HG02759 (cell line): Measurements from ENCODE around the gene SLC19A1.

Experiments used
- ATAC-seq: cut with Tn5 transposase; IDR thresholded peaks from one replicate; pipeline ENCODE4 v1.9.1; 2021; ENCODE audit warnings: mild to moderate bottlenecking, moderate library complexity; ENCODE audit not compliant: unreplicated experiment

SLC19A1 gene

DNA sequence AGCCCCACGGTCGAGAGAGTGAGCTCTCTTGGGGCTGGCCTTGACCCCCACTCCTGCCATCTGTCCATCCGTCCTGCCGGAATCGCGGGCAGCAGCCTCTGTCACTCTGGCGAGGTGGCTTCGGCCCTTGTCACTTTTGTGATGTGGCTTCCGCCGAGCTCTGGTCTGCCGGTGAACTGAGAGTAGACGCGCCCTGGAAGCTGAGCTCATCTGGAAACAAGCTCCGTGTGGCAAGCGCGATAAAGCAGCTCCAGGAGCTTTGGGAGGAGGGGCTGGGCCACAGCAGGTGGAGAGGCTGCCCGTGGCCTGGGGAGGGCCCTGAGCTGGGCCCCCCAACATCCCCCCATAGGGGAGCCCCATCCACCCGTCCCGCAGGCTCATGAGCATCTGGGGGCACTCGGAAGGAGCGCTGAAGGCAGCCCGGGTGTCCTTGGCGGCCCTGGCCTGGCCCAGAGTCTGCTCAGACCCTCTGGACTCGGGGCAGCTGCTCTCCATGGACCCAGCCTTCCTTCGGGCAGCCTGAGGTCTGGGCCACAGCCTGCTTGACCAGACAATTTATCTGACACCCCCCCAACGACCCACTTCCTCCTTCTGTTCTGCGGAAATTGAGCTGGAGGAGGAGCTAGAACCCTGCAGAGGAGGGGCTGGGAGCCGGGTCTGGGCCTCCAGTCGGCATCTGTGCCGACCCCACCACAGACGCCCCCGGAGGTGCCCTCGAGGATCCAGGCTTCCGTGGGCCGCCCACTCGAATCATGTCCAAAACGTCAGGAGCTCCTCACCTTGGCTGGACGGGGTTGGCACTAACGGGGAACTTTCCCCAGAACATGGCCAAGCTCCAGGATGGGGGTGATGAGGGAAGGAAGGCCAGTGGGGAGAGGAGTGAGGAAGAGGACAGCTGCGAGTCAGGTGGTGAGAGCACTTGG lies 59.1 kb downstream of the SLC19A1 start:
- no peak for ATAC-seq

DNA sequence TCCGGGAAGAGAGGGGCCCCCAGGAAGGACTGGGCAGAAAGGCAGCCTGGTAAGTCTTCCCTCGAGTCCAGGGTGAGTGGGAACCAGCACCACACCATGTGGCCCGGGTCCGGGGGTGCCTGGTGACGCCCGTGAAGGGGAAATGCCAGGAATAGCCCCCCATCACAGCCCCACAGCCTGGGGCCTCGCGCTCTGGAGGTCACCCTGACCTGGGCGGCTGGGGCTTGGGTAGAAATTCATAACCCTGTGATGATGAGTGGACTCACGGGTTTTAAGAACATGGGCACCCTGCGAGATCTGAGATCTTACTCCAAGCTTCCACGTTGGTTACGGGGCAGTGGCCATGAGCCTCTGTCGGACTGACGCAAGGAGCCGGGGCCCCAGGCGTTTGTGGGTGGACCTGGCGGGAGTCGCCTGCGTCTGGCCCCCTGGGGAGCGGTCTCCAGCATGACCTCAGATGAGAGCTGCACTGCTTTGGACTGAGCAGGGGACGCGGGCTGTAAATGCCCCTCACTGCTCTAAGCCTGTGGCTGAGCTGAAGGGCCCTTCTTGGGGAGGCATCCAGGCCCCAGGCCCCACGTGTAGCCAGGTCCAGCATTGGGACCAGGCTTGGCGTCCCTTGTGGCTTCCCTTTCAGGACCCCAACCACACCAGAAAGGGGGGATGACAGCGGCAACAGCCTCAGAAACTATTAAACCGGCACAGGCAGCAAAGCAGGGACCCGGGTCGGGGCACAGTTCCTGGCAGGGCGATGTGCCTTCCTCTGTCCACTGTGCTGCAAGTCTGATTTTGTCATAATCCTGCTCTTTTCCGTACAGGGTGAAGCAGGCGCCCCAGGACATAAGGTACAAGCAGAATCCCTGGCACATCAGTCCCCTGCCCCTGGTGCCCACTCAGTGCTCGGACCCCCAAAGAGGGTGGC lies 60.0 kb downstream of the SLC19A1 start:
- no peak for ATAC-seq

DNA sequence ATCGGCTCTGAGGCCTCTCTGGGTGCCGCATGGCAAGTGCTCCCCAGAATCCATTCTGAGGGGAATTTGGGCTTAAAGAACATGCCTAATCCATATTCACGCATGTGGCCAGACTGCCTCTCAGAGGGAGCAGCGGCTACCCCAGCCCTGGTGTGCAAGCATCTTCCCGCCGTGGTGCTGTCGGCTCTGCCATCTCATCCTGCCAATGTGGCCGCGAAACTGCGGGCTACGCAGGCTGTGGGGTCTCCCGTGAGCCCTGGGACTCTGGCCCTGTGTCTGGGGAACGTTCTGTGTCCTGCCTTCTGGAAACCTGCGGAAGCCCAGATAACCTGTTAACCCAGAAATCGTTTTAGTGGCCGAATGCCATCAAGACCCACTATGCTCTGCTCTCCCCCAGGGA lies 60.7 kb downstream of the SLC19A1 start:
- no peak for ATAC-seq

DNA sequence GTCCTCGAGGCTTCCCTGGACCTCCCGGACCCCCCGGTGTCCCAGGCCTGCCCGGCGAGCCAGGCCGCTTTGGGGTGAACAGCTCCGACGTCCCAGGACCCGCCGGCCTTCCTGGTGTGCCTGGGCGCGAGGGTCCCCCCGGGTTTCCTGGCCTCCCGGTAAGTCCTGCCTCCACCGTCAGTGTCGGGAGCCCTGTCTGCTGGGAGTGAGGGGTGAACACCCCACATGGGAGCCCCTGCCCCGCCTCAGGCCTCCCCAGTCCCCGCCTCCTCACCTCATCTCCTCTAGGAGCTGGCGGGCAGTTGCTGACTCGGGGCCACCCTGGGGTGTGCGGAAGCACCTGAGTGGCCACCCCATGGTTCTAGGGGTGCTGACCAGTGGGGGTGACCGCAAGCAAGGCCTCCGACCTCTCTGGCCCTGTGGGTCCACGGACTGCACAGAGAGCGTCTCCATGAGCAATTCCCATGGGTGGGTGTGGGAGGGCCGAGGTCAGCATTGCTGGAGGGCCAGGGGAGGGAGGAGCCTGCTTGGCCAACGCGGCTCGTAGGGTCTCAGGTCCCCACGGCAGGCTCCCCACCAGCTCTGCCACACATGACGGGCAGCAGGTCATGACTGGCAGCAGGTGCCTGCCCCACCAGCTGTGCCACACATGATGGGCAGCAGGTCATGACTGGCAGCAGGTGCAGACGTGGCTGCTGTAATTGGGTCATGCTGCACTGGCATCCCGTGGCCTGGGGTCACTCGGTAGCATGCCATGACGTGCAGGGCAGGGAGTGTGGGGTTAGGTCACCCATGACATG lies 61.3 kb downstream of the SLC19A1 start:
- no peak for ATAC-seq

DNA sequence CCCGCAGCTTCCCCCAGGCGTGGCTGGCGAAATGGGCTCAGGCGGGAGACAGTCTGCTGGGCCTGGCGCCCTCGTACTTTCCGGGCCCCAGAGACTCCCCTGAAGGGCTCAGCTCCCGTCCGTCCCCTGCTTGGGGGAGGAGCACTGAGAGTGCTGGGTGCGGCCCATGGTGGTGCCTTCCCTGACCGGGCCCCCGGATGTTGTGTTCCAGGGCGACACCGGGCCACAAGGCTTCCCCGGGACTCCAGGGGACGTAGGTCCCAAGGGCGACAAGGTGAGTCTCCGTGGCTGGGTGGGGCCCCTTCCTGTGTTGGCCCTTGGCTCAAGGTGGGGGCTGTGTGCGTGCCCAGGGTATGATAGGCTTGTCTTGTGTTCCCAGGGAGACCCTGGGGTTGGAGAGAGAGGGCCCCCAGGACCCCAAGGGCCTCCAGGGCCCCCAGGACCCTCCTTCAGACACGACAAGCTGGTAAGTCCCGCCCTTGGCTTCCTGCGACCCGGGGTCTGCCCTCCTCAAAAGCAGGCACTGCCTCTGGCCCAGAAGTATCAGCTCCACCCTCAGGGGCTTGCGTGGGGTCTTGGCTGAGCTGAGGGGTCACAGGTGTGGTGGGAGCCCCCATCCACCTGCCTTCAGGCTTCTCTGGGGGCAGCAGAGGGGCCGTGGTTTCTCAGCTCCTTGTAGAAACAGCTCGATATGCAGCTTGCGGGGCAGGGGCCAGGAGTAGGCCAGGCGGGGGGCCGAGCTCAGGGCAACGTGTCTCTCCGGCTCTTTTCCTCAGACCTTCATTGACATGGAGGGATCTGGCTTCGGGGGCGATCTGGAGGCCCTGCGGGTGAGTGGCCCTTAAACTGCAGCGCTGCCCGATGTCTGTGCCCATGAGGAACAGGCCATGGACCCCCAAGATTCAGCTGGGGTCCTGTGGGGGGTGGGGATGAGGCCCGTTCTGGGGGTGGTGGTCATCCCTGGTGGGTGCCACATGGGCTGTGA lies 62.3 kb downstream of the SLC19A1 start:
- no peak for ATAC-seq

DNA sequence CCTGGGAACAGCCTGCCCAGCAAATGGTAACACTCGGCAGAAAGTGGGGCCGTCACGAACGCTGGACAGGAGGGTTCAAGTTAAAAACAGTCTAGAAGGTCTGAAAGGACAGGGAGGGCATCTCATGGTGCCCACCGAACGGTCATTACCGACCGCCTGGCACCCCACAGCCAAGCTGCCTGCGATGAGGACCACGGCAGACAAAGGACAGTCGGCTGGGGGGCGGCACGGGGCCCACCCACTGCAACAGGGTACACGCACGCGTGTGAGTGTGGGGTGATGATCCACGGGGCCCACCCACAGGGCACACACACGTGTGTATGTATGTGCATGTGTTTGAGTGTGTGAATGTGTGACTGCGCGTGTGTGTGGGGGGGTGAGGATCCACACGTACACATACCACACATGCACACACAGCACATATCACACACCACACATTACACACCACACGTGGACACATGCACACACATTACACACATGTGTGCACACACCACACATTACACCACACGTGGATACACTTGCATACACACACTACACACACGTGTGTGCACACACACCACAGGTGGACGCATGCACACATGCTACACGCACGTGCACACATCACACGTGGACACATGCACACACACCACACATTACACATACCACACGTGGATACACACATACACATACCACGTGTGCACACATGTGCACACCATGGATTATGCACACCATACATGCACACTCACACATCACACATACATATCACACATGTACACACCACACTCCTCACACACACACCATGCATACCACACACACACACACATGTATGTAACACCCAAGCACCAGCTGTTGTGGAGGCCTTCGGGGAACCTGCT lies 63.2 kb downstream of the SLC19A1 start:
- ATAC-seq = no peak

DNA sequence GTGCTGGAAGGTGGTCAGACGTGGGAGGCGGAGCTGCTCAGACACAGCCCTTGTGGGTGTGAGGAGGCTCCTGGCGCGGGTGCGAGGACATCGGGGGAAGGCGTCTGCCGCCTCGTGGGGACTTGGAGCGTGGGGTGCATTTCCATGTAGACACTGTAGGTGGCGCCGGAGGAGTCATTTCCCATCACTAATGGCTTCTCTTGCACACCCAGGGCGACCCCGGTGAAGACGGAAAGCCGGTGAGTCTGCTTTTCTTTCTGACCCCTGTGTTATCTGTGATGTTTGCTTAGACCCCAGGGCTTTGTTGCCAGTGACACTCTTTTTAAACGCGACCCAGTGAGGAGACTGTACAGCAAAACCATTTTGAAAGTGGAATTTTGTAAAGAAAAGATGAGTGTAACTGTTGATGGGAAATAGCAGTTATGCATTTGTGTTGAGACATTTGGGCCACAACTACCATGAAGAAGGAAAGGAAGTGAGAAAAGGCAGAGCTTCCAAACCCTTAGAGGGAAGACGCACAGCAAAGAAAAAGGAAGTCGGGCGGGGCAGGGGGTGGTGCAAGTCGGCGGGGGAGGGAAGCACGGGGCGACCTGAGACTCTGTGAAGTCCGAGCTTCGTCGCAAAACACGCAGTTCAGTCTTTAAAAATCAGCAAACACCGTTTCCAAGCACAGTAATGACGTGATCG lies 64.0 kb downstream of the SLC19A1 start:
- ATAC-seq = no peak

DNA sequence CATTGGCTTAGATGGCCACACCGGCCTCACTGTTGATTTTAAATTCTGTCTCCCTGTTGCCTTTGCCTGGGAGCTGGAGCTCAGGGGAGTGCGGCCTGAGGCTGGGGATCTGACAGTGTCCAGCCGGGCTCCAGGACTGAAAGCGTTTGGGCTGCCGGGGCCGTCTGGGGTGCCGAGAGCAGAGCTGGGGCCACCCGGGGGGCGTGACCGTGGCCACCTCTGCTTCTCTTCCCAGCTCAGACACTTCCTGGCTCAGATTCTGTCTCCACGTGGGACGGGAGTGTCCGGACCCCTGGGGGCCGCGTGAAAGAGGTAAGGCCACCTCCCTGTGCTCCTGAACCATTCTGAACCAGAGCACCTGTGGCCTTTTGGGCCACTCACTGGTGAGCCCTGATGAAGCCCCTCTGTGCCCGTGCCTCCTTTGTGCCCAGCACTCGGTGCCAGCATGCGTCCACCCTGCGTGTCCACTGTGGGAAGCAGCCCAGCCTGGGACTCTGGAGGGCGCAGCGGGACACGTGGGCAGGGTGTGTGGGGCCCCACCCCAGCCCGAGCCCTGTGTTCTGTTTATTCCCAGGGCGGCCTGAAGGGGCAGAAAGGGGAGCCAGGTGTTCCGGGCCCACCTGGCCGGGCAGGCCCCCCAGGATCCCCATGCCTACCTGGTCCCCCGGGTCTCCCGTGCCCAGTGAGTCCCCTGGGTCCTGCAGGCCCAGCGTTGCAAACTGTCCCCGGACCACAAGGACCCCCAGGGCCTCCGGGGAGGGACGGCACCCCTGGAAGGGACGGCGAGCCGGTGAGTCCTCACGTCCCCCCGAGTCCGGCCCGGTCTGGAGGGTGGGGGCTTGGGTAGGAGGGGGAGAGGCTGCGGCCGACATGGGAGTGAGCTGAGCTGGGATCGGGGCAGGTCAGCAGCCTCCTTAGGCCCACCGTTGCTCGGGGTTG lies 64.8 kb downstream of the SLC19A1 start:
- no peak for ATAC-seq

DNA sequence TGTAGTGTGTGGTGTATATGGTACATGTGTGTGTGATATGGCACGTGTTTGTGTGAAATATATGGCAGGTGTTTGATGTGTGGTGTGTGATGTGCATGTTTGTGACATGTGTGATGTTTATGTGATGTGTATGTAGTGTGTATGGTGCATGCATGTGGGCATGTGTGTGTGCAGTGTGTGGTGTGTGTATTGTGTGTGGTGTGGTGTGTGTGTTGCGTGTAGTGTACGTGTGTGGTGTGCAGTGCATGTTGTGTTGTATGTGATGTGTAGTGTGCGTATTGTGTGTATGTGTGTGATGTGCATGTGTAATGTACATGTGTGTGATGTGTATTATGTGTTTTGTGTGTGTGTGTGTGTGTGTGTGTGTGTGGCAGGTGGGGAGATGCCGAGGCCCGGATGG lies 65.7 kb downstream of the SLC19A1 start:
- no peak for ATAC-seq

DNA sequence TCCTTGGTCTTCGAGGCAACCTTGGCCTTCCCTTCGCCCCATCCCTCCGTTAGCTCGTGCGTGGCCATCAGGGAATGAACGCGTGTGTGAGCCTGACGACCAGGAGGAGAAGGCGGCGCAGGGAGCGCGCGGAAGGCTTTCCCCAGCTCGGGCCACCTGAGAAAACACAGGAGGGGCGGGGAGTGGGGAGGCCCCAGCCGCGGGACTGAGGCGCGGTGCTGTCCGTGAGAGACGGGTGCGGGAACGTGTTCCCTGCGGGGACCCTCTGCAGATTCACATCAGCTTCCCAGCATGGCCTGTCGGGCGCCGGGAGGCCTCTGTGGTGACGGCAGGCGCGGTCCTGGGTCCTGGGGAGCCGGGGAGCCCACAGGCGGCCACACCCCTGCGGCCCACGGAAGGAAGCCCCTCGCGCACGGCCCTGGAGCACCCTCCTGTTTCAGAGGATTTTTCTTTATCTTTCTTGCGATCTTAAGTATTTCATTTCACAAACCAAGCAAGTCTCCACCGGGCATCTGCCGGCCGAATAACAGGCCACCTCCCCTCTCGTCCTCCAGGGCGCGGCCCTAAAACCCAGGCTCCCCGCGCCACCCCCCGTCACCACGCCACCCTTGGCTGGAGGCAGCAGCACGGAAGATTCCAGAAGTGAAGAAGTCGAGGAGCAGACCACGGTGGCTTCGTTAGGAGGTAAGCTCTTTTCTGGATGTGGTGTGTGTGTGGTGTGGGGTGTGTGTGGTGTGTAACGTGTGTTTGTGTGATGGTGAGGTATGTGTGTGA lies 66.3 kb downstream of the SLC19A1 start:
- ATAC-seq = no peak

DNA sequence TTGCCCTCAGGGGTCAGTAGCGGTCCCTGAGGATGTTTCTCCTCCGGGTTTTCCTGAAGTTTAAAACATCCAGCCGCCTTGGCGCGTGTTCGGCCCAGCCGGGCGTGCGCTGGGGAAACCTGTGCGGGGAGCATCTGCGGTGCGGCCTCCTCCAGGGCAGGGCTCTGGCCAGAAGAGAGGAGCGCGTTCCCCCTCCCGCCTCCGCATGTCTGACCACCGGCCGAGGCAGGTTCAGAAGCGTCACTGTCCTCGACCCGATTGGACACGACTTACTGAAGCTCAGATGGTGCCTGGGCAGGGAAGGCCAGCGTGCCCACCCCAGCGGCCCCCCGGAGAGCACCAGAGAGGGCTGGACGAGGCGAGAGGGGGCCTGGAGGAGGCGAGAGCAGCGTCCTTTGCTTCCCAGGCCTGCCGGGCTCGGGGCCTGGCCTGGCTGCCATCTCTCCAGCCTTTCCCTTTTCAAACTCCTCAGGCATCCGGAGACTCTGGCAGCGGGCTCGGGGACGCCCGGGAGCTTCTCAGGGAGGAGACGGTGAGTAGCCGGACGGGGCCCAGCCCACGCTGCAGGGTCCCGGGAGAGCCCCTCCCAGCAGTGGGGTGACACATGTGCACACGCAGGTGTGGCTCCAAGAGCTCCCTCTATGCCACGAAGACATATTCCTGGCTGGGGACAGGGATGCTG lies 67.1 kb downstream of the SLC19A1 start:
- no peak for ATAC-seq

DNA sequence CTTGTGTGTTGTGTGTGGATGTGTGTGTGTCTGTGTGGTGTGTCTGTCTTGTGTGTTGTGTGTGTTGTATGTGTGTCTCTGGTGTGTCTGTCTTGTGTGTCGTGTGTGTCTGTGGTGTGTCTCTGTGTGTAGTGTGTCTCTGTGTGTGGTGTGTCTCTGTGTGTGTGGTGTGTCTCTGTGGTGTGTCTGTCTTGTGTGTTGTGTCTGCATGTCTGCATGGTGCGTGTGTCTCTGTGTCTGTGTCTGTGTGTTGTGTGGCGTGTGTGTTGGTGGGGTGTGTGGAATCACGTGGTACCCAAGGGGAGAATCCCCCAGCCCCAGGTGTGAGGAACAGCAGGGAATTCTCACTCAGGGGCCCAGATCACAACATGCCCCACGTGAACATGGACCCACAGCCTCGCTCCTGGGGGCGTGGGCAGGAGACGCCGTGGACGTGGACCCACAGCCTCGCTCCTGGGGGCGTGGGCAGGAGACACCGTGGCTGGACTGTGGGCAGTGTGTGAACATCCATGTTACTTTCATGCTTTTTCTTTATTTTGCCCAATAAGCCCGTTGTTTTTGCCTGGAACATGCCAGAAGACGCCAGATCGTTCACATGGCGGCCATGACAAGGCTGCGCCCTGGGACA lies 67.8 kb downstream of the SLC19A1 start:
- no peak for ATAC-seq

DNA sequence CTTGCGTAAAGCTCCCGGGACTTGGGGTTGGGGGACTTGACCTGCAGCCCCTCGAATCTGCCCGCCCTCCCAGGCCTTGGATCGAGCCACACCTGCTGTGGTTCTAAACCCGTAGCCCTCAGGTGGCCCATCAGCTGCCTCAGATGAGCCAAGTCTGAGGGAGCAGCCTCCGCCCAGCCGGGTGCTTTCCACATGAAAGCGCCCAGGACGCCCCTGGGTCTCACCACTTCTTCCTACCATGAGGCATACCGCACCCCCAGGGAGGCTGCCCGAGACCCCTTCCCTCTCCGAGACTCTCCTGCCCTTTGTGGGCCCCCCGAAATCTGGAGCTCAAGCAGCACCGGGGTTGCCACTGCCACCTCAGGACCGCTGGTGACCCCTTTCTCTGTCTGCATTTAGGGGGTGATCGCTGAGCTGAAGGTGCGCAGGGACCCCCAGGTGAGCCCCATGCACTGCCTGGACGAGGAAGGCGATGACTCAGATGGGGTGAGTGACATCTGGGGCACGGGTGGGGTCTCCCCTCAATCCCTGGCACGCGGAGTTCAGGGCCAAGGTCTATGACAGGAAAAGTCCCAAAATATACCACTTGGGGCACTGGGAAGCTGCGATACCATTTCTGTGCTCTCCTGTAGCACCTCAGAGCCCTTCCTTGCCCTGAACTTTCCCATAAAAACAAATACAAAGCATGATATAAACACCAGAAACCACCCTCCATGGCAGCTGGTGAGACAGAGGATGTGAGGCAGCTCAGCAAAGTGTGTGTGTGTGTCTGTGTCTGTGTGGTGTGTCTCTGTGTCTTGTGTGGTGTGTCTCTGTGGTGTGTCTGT lies 68.5 kb downstream of the SLC19A1 start:
- no peak for ATAC-seq
